ENCODE data around the gene DBI. TPM values are rescaled to one million over a fixed set of nuclear protein-coding genes. Genes with fewer than 3 reads are reported as not detected.

The DBI gene
- total and polyA plus RNA-seq, 2 experiments from 2014 or later: 272 to 755 TPM

DNA sequence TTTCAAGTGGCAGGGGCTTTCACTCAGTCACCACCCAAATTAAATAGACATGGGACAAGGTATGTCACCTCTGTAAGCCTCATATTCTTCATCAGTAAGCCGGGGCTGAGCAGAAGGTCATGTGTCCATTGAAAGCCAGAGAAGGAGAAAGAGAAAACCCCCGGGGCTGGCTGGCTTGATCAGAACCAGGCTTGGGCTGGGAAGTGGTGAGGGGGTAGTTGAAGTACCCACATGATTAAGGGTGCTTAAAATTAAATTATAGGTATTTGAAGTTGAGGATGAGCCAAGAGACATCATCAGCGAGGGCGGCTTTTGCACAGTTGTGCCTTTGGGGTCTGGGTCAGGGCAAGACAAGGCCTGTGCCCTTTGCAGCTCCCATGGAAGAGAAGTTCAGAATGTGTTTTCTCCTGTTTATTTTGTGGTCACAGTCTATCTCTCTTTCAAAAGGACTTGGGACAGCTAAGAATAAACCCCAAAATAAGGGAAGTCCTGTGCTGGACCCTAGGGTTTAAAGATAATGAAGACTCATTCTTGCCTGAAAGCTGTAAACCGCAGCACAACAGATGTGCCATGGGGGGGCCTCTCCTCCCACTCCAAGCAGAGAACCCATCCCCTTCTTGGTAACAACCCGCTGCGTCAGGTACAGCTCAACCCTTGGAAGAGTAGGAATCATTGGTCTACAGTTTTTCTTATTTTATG lies 10.7 kb downstream of the DBI start:
- H3K36me3 ChIP-seq (replicated peaks; ENCODE audit: insufficient read depth, low read depth): no peaks in the 10 kb centered on the region
- H4K20me1 ChIP-seq (ENCODE audit: insufficient read depth, poor library complexity, severe bottlenecking): no peaks in the 10 kb centered on the region
- no peaks in the 10 kb centered on the region for H3K9me2 ChIP-seq (replicated peaks; ENCODE audit: insufficient read depth)
- H3K27ac ChIP-seq: no peak overlapping the region
- H3K4me2 ChIP-seq: no peak overlapping the region
- TF ChIP-seq EZH2 (IDR thresholded peaks at IDR 0.05; ENCODE audit: borderline replicate concordance): no peak
- no peak for TF ChIP-seq EZH2phosphoT487 (IDR thresholded peaks at IDR 0.05; ENCODE audit: low read depth, severe bottlenecking, unreplicated experiment)
- no peak for TF ChIP-seq CTCF (IDR thresholded peaks at IDR 0.05; ENCODE audit: poor library complexity)
- no peak overlapping the region for H2AFZ ChIP-seq
- no peaks in the 10 kb centered on the region for H3K27me3 ChIP-seq
- DNase-seq (ENCODE audit: low spot score): no peak
- no peaks in the 10 kb centered on the region for H3K79me2 ChIP-seq
- no peaks in the 10 kb centered on the region for H3K9me3 ChIP-seq (ENCODE audit: low read depth)
- WGBS (ENCODE audit: low lambda C conversion rate, missing lambda C conversion rate): 77% methylated on average over 7 of the region's 7 CpGs
- H3K4me3 ChIP-seq: no peak overlapping the region
- H3K4me1 ChIP-seq (ENCODE audit: insufficient read depth): peaks cover 7% of the 10 kb centered on the region

GRCh38 chr2:119377993-119378345 lies 11.2 kb downstream of the DBI start:
- DNase-seq (ENCODE audit: low spot score): no peak
- no peak for TF ChIP-seq EZH2 (IDR thresholded peaks at IDR 0.05; ENCODE audit: borderline replicate concordance)
- TF ChIP-seq CTCF (IDR thresholded peaks at IDR 0.05; ENCODE audit: poor library complexity): no peak
- no peak for TF ChIP-seq EZH2phosphoT487 (IDR thresholded peaks at IDR 0.05; ENCODE audit: low read depth, severe bottlenecking, unreplicated experiment)
- no peak overlapping the region for H3K4me3 ChIP-seq
- no peak overlapping the region for H2AFZ ChIP-seq
- 42% methylated on average over 5 of the region's 5 CpGs for WGBS (ENCODE audit: low lambda C conversion rate, missing lambda C conversion rate)
- no peaks in the 10 kb centered on the region for H3K36me3 ChIP-seq (replicated peaks; ENCODE audit: insufficient read depth, low read depth)
- no peak overlapping the region for H3K4me2 ChIP-seq
- H3K9me3 ChIP-seq (ENCODE audit: low read depth): no peaks in the 10 kb centered on the region
- H3K27me3 ChIP-seq: no peaks in the 10 kb centered on the region
- no peaks in the 10 kb centered on the region for H3K9me2 ChIP-seq (replicated peaks; ENCODE audit: insufficient read depth)
- no peak overlapping the region for H3K27ac ChIP-seq
- no peaks in the 10 kb centered on the region for H4K20me1 ChIP-seq (ENCODE audit: insufficient read depth, poor library complexity, severe bottlenecking)
- peaks cover 7% of the 10 kb centered on the region for H3K4me1 ChIP-seq (ENCODE audit: insufficient read depth)
- H3K79me2 ChIP-seq: no peaks in the 10 kb centered on the region

DNA sequence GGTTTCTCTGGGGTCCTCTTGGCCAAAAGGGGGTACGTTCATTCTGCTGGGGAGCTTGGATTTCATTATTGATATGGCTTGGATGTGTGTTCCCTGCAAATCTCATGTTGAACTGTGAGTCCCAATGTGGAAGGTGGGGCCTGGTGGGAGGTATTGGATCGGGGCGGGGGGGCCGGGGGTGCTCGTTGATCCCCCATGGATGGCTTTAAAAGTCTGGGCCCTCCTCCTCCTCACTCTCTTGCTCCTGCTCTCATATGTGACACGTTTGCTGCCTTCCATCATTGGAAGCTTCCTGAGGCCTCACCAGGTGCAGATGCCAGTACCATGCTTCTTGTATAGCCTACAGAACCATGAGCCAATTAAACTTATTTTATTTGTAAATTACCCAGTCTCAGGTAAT lies 11.8 kb downstream of the DBI start:
- H3K4me1 ChIP-seq (ENCODE audit: insufficient read depth): peaks cover 7% of the 10 kb centered on the region
- no peaks in the 10 kb centered on the region for H4K20me1 ChIP-seq (ENCODE audit: insufficient read depth, poor library complexity, severe bottlenecking)
- H3K27ac ChIP-seq: no peak overlapping the region
- H3K9me2 ChIP-seq (replicated peaks; ENCODE audit: insufficient read depth): no peaks in the 10 kb centered on the region
- no peak overlapping the region for H3K4me3 ChIP-seq
- H3K4me2 ChIP-seq: no peak overlapping the region
- H2AFZ ChIP-seq: no peak overlapping the region
- no peaks in the 10 kb centered on the region for H3K9me3 ChIP-seq (ENCODE audit: low read depth)
- WGBS (ENCODE audit: low lambda C conversion rate, missing lambda C conversion rate): 92% methylated on average over 6 of the region's 6 CpGs
- H3K79me2 ChIP-seq: no peaks in the 10 kb centered on the region
- no peak for TF ChIP-seq EZH2 (IDR thresholded peaks at IDR 0.05; ENCODE audit: borderline replicate concordance)
- TF ChIP-seq CTCF (IDR thresholded peaks at IDR 0.05; ENCODE audit: poor library complexity): no peak
- TF ChIP-seq EZH2phosphoT487 (IDR thresholded peaks at IDR 0.05; ENCODE audit: low read depth, severe bottlenecking, unreplicated experiment): no peak
- no peaks in the 10 kb centered on the region for H3K27me3 ChIP-seq
- no peaks in the 10 kb centered on the region for H3K36me3 ChIP-seq (replicated peaks; ENCODE audit: insufficient read depth, low read depth)
- DNase-seq (ENCODE audit: low spot score): no peak
